Heart left ventricle (tissue), 16 donors: Measurements from ENCODE around the gene CTCF. TPM values are rescaled to one million over a fixed set of nuclear protein-coding genes. Genes with fewer than 3 reads are reported as not detected.
A peak's percentile ranks its signal among the peaks of the same experiment; 100 is the strongest.

Source experiments
- ATAC-seq, 4 donors: fragments of 200-7000 bp; cut with Tn5 transposase; one replicate each; pipeline ENCODE4 v1.9.1; 2020 to 2022; ENCODE audit warnings: moderate library complexity in 4 of 4, mild to moderate bottlenecking in 3 of 4, moderate number of reproducible peaks in 1 of 4
- DNase-seq, 5 donors: peaks; one replicate each; pipeline ENCODE4 v3.0.0-alpha.2; 2020
- H3K27ac ChIP-seq, 12 donors: fragments of 200-600 bp; sonication (generic) in 4 of 12; one replicate each; pipeline versions ENCODE4 v1.5.0 to v1.8.0; 2016 to 2022; ENCODE audit warnings: mild to moderate bottlenecking in 2 of 12
- H3K27me3 ChIP-seq, 9 donors: fragments of 200-600 bp; sonication (generic) in 2 of 9; one replicate each; pipeline versions ENCODE4 v1.5.1 to v1.8.0; 2016 to 2022; ENCODE audit warnings: mild to moderate bottlenecking in 3 of 9
- H3K36me3 ChIP-seq, 9 donors: fragments of 200-600 bp; sonication (generic) in 2 of 9; one replicate each; pipeline versions ENCODE4 v1.5.0 to v1.8.0; 2018 to 2022; ENCODE audit warnings: mild to moderate bottlenecking in 2 of 9
- H3K4me1 ChIP-seq, 12 donors: fragments of 200-600 bp; sonication (generic) in 4 of 12; one replicate each; pipeline versions ENCODE4 v1.5.0 to v1.8.0; 2016 to 2022; ENCODE audit warnings: mild to moderate bottlenecking in 3 of 12
- H3K4me3 ChIP-seq, 12 donors: fragments of 200-600 bp; sonication (generic) in 4 of 12; one replicate each; pipeline versions ENCODE4 v1.5.0 to v1.8.0; 2017 to 2022; ENCODE audit warnings: mild to moderate bottlenecking in 9 of 12, moderate library complexity in 4 of 12
- H3K9me3 ChIP-seq, 12 donors: fragments of 200-600 bp; sonication (generic) in 4 of 12; one replicate each; pipeline versions ENCODE4 v1.5.0 to v1.8.0; 2016 to 2022; ENCODE audit warnings: mild to moderate bottlenecking in 1 of 12
- CTCF ChIP-seq, 12 donors: fragments of 200-600 bp; sonication (generic) in 4 of 12; IDR thresholded peaks; one replicate each; pipeline versions ENCODE4 v1.5.0 to v1.8.0; 2018 to 2022; ENCODE audit warnings: antibody characterized with exemption in 12 of 12, mild to moderate bottlenecking in 5 of 12
- POLR2A ChIP-seq, 2 donors: fragments of 450-650 bp; IDR thresholded peaks; one replicate each; pipeline ENCODE4 v1.6.1; 2017; ENCODE audit warnings: antibody characterized with exemption in 2 of 2, mild to moderate bottlenecking in 2 of 2, moderate library complexity in 2 of 2
- WGBS, 4 donors: extraction: QIAGEN DNeasy Blood & Tissue Kit in 2 of 4; methylation state at CpG; one replicate each; pipeline versions ENCODE4 v1.1.5 to v1.1.7; 2013 to 2018; 5-methylcytosine and 5-hydroxymethylcytosine counted together
- intact Hi-C, 10 donors: fragments of 100-400 bp; cut with DNase I; formaldehyde crosslinking; loops; one replicate each; pipeline versions ENCODE4 v1.11.1 to v1.14.2; 2022
- polyA plus RNA-seq, 2 donors: library from polyadenylated mRNA; stranded (reverse); fragments of 200-250 nt; gene quantifications; one replicate each; pipeline ENCODE4 v1.2.3, GENCODE V29; 2013
- total RNA-seq, 9 donors: library from RNA; depleted of rRNA in 2 of 9; stranded (reverse); fragments of >200 nt in 2 of 9; fragmentation: NEBNext Ultra II Directional in 3 of 9; extraction: Animal tissue kit (Norgen Biotek cat#: 25700) in 3 of 9; gene quantifications; one replicate each; pipeline versions ENCODE4 v1.1.0 to v1.2.4, GENCODE V29; 2016 to 2023
- donor health status: ischemic (EF 13 %, LVEDD 7.1; RV severe dilation, severe dysfunction).
- donor health status: healthy with polysubstance abuse.
- donor health status: DM: no; HTN: yes; CAD: no.
- donor health status: DM: no; HTN: no; CAD: no.
- donor health status: ischemic (EF 25% LVEDD 6.9; RV normal size, moderate dysfunction).
- donor health status: ischemic (EF 25% LVEDD 5.7; RV mildly dilated, moderate dysfunction).
- donor health status: healthy.
- donor health status: DM: yes; HTN: yes; CAD: no.
- donor health status: ischemic (EF 35%, LVEDD 5.7; RV mildly dilated, moderate dysfunction).
- donor health status: nonischemic (EF 11% LVEDD 7.7; RV severe dilation, severe dysfunction).
- donor health status: DM: yes; HTN: yes; CAD: no.
- donor health status: PGD.
- donor health status: ischemic (EF 29% LVEDD 5.4; RV normal size, mild dysfunction).
- donor health status: nonischemic (EF 23%, LVEDD 6.1; RV moderate dilation, normal function).

CTCF gene
- total and polyA plus RNA-seq, 11 donors: 13.9 to 35.8 (median 25.3) TPM

- H3K27me3 ChIP-seq: no peaks in the 10 kb centered on the region
- peaks cover 0 to 37% (median 22%) of the 10 kb centered on the region in 9 donors for H3K36me3 ChIP-seq
- no peak overlapping the region for H3K27ac ChIP-seq
- peaks cover 0 to 20% (median under 1%) of the 10 kb centered on the region in 12 donors for H3K4me1 ChIP-seq
- no peak for DNase-seq
- no peak overlapping the region for H3K4me3 ChIP-seq
- no peak for TF ChIP-seq CTCF (IDR thresholded peaks at IDR 0.05)
- no peak for TF ChIP-seq POLR2A (IDR thresholded peaks at IDR 0.05)
- 91 to 96% (median 95%) methylated on average over 10 of the region's 10 CpGs for WGBS, 4 donors
- intact Hi-C loops: loop anchor here in 8 of 10 donors (5.0 to 10.0 kb wide), 8 partner anchors 42 to 385 kb away; partner anchors contain the start of genes RANBP10 (in 2 of the 8), TSNAXIP1 (in 2 of the 8), DDX28 (in 1 of the 8) and DUS2 (in 1 of the 8)
- ATAC-seq: no peak
- no peaks in the 10 kb centered on the region for H3K9me3 ChIP-seq
Measured at GRCh38 chr16:67679935-67680897, 117.9 kb downstream of the CTCF start.

- no peak overlapping the region for H3K27ac ChIP-seq
- TF ChIP-seq CTCF (IDR thresholded peaks at IDR 0.05): no peak
- TF ChIP-seq POLR2A (IDR thresholded peaks at IDR 0.05): no peak
- no peak overlapping the region for H3K4me3 ChIP-seq
- ATAC-seq: no peak
- intact Hi-C loops: no loop called here
- 96 to 100% (median 97%) methylated on average over 4 of the region's 4 CpGs for WGBS, 4 donors
- no peak for DNase-seq
- peaks cover 0 to 15% (median 5%) of the 10 kb centered on the region in 12 donors for H3K4me1 ChIP-seq
- peaks cover 0 to 34% (median 23%) of the 10 kb centered on the region in 9 donors for H3K36me3 ChIP-seq
- no peaks in the 10 kb centered on the region for H3K27me3 ChIP-seq
- no peaks in the 10 kb centered on the region for H3K9me3 ChIP-seq
Measured at GRCh38 chr16:67683767-67684166, 121.4 kb downstream of the CTCF start.

- Histone ChIP-seq H3K36me3 (peaks cover 0 to 29% (median 16%) of the 10 kb centered on the region in 9 donors), H3K4me1 (peaks cover 0 to 15% (median 5%) of the 10 kb centered on the region in 12 donors), H3K27ac (peak overlapping the region in 11 of 12 donors; percentile 41 to 82 (median 68)), H3K9me3 (no peaks in the 10 kb centered on the region), H3K27me3 (no peaks in the 10 kb centered on the region), H3K4me3 (no peak overlapping the region)
- intact Hi-C loops: no loop called here
- no peak for DNase-seq
- WGBS, 4 donors: 82 to 88% (median 85%) methylated on average over 17 of the region's 17 CpGs
- peak in 1 of 4 donors; percentile 33 for ATAC-seq
- TF ChIP-seq CTCF (IDR thresholded peaks at IDR 0.05): no peak
- no peak for TF ChIP-seq POLR2A (IDR thresholded peaks at IDR 0.05)
Measured at GRCh38 chr16:67685388-67686112, 123.2 kb downstream of the CTCF start.

Other genes with a start within 250 kb of the CTCF start
- gene KCTD19, start 235.8 kb upstream of the CTCF start, total RNA-seq: under 1 TPM in 1 of 9 donors, not detected in 8; 0.29 TPM
- gene KCTD19, start 235.8 kb upstream of the CTCF start, polyA plus RNA-seq: under 1 TPM in 1 of 2 donors, not detected in 1; 0.19 TPM
- gene LRRC36, start 235.7 kb upstream of the CTCF start, total RNA-seq: under 1 TPM in 1 of 9 donors, not detected in 8; 0.27 TPM
- gene LRRC36, start 235.7 kb upstream of the CTCF start, polyA plus RNA-seq: under 1 TPM; 0.15 to 0.42 TPM
- 10 to 100 TPM in 5 of 9 donors, 1 to 10 TPM in 4; 7.0 to 17.0 (median 10.2) TPM for gene TPPP3, start 169.0 kb upstream of the CTCF start, total RNA-seq
- gene TPPP3, start 169.0 kb upstream of the CTCF start, polyA plus RNA-seq: 10 to 100 TPM; 13.4 to 20.1 TPM
- gene ZDHHC1, start 146.0 kb upstream of the CTCF start, total RNA-seq: 10 to 100 TPM in 1 of 9 donors, 1 to 10 TPM in 8; 3.5 to 11.6 (median 5.4) TPM
- 1 to 10 TPM; 2.7 to 5.1 TPM for gene ZDHHC1, start 146.0 kb upstream of the CTCF start, polyA plus RNA-seq
- gene HSD11B2, start 131.4 kb upstream of the CTCF start, total RNA-seq: under 1 TPM in 8 of 9 donors, not detected in 1; 0.32 to 1.00 (median 0.59) TPM
- gene HSD11B2, start 131.4 kb upstream of the CTCF start, polyA plus RNA-seq: under 1 TPM; 0.15 to 0.26 TPM
- 100 to 1,000 TPM in 3 of 9 donors, 10 to 100 TPM in 6; 52.7 to 141 (median 68.5) TPM for gene ATP6V0D1, start 81.4 kb upstream of the CTCF start, total RNA-seq
- gene ATP6V0D1, start 81.4 kb upstream of the CTCF start, polyA plus RNA-seq: 100 to 1,000 TPM in 1 of 2 donors, 10 to 100 TPM in 1; 18.6 to 104 TPM
- gene AGRP, start 79.0 kb upstream of the CTCF start, total RNA-seq: not detected
- not detected for gene AGRP, start 79.0 kb upstream of the CTCF start, polyA plus RNA-seq
- gene RIPOR1, start 33.7 kb upstream of the CTCF start, total RNA-seq: 100 to 1,000 TPM in 1 of 9 donors, 10 to 100 TPM in 8; 51.1 to 156 (median 69.4) TPM
- 10 to 100 TPM; 40.7 to 45.5 TPM for gene RIPOR1, start 33.7 kb upstream of the CTCF start, polyA plus RNA-seq
- gene CARMIL2, start 82.6 kb downstream of the CTCF start, total RNA-seq: 1 to 10 TPM in 3 of 9 donors, under 1 TPM in 4, not detected in 2; 0.27 to 1.7 (median 0.60) TPM
- gene CARMIL2, start 82.6 kb downstream of the CTCF start, polyA plus RNA-seq: under 1 TPM; 0.21 to 0.30 TPM
- 10 to 100 TPM in 4 of 9 donors, 1 to 10 TPM in 5; 6.2 to 19.9 (median 9.5) TPM for gene ACD, start 97.7 kb downstream of the CTCF start, total RNA-seq
- 10 to 100 TPM in 1 of 2 donors, 1 to 10 TPM in 1; 7.8 to 15.6 TPM for gene ACD, start 97.7 kb downstream of the CTCF start, polyA plus RNA-seq
- gene PARD6A, start 98.4 kb downstream of the CTCF start, total RNA-seq: 1 to 10 TPM; 1.7 to 5.6 (median 2.9) TPM
- gene PARD6A, start 98.4 kb downstream of the CTCF start, polyA plus RNA-seq: 1 to 10 TPM; 2.7 to 7.0 TPM
- gene ENKD1, start 104.2 kb downstream of the CTCF start, total RNA-seq: 10 to 100 TPM in 4 of 9 donors, 1 to 10 TPM in 5; 7.6 to 15.6 (median 8.6) TPM
- gene ENKD1, start 104.2 kb downstream of the CTCF start, polyA plus RNA-seq: 10 to 100 TPM; 11.8 to 26.9 TPM
- gene C16orf86, start 104.3 kb downstream of the CTCF start, total RNA-seq: 10 to 100 TPM in 1 of 9 donors, 1 to 10 TPM in 8; 3.5 to 11.6 (median 4.3) TPM
- 1 to 10 TPM; 2.1 to 4.4 TPM for gene C16orf86, start 104.3 kb downstream of the CTCF start, polyA plus RNA-seq
- gene GFOD2, start 156.8 kb downstream of the CTCF start, total RNA-seq: 10 to 100 TPM in 3 of 9 donors, 1 to 10 TPM in 6; 6.5 to 11.7 (median 9.8) TPM
- 10 to 100 TPM in 1 of 2 donors, 1 to 10 TPM in 1; 8.2 to 15.4 TPM for gene GFOD2, start 156.8 kb downstream of the CTCF start, polyA plus RNA-seq
- gene RANBP10, start 244.0 kb downstream of the CTCF start, total RNA-seq: 10 to 100 TPM in 6 of 9 donors, 1 to 10 TPM in 3; 7.1 to 19.7 (median 12.3) TPM
- gene RANBP10, start 244.0 kb downstream of the CTCF start, polyA plus RNA-seq: 10 to 100 TPM in 1 of 2 donors, 1 to 10 TPM in 1; 5.6 to 11.2 TPM
- under 1 TPM in 8 of 9 donors, not detected in 1; 0.16 to 0.93 (median 0.46) TPM for gene TSNAXIP1, start 244.4 kb downstream of the CTCF start, total RNA-seq
- gene TSNAXIP1, start 244.4 kb downstream of the CTCF start, polyA plus RNA-seq: under 1 TPM; 0.67 to 0.76 TPM